Liver (tissue), 3 donors: ENCODE results near the gene KIAA1614.

Experiments
- CTCF ChIP-seq: fragments of 150-350 bp; IDR thresholded peaks from 2 replicates; pipeline ENCODE4 v1.5.1; 2017; ENCODE audit warnings: improper control_type of control experiment, low read depth, low read length; ENCODE audit not compliant: missing input control
- MAX ChIP-seq: IDR thresholded peaks from 2 replicates; pipeline ENCODE4 v1.6.1; 2016; ENCODE audit warnings: antibody characterized with exemption
- REST ChIP-seq: IDR thresholded peaks from 2 replicates; pipeline ENCODE4 v1.6.1; 2016; ENCODE audit warnings: antibody characterized with exemption, mild to moderate bottlenecking
- SP1 ChIP-seq: IDR thresholded peaks from 2 replicates; pipeline ENCODE4 v1.6.1; 2018; ENCODE audit warnings: antibody characterized with exemption, mild to moderate bottlenecking
- TAF1 ChIP-seq: conservative IDR thresholded peaks from 2 replicates; pipeline ENCODE4 v1.6.1; 2016; ENCODE audit warnings: antibody characterized with exemption, mild to moderate bottlenecking
- YY1 ChIP-seq: IDR thresholded peaks from 2 replicates; pipeline ENCODE4 v1.6.1; 2016; ENCODE audit warnings: antibody characterized with exemption, mild to moderate bottlenecking
- ZBTB33 ChIP-seq: IDR thresholded peaks from 2 replicates; pipeline ENCODE4 v1.6.1; 2016; ENCODE audit warnings: antibody characterized with exemption
- donor health status: healthy.
- donor health status: healthy.

GRCh38 chr1:180947901-180948640 is 35.4 kb downstream of the KIAA1614 start:
- TF ChIP-seq MAX (no peak), CTCF (no peak), TAF1 (no peak), REST (no peak), ZBTB33 (no peak), YY1 (no peak), SP1 (no peak)
